Stimulated activated CD8-positive, alpha-beta memory T cell treated with anti-CD3 and anti-CD28 coated beads, Interleukin-7, amount 100 ng/mL, for 4 hours (primary cell): Measurements from ENCODE around the gene RHOJ.
"Not testable (repeated sequence)": the region's sequence is repeated elsewhere in the genome, so short reads cannot be mapped to it uniquely, and the experiment has no call there.

ENCODE experiments used
- DNase-seq, 2 donors: peaks; one replicate each; pipeline ENCODE4 v3.0.0-alpha.2; 2020; ENCODE audit warnings: low read depth in 2 of 2

RHOJ gene

GRCh38 chr14:63204407-63205043 lies at the start of gene RHOJ:
RHOJ (plus strand) TSS chr14:63204443; CDS start chr14:63204870, 427 bp downstream.
- no peak for DNase-seq

DNA sequence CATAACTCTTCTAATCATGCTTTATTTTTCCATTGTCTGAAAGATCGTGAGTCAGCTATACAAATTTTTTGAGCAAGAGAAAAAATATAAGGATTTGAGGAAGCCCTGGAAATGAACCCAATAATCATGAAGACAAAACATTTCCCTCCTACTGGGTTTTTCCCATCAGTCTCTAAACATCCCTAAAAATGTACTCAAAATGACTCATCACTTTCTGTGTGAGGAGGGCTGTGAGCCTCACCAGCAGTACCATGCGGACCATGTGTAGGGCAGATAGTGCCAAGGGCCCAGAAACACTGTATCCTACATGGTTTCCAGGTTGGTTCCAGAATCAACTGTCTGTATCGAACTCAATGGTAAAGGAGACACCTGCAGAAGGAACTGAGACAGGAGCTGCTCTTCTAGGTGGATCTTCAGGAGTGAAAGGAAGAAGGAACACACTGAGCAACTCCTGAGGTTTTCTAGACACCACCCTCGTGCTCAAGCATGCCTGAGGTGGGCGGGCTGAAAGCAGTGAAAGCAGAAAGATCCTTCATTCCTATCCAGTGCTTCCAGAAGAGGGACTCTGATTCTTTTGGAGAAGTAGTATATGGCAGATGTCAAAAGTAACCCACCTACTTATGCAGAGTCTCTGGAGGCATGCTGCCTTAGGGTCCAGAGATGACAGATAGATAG lies 48.6 kb upstream of the RHOJ start:
- DNase-seq, result no peak

GRCh38 chr14:63157195-63157594 lies 47.0 kb upstream of the RHOJ start:
- DNase-seq, result no peak

DNA sequence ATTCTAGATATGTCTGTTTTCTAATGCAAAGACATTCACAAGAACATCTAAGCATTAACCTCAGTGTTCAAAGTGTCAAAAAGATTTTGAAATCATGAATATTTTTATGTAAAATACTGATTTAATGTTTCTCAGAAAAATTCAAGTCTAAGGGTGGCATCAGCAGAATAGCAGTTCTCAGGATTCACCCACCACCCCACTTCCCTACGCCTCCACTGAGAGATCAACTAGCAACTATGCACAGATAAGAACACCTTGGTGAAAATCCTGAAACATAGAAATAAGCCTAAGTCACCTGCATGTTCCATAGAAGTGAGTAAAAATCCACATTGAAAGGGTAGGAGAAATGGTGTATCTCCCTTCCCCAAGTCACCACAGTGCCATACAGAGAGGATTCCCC lies 40.9 kb upstream of the RHOJ start:
- no peak for DNase-seq

DNA sequence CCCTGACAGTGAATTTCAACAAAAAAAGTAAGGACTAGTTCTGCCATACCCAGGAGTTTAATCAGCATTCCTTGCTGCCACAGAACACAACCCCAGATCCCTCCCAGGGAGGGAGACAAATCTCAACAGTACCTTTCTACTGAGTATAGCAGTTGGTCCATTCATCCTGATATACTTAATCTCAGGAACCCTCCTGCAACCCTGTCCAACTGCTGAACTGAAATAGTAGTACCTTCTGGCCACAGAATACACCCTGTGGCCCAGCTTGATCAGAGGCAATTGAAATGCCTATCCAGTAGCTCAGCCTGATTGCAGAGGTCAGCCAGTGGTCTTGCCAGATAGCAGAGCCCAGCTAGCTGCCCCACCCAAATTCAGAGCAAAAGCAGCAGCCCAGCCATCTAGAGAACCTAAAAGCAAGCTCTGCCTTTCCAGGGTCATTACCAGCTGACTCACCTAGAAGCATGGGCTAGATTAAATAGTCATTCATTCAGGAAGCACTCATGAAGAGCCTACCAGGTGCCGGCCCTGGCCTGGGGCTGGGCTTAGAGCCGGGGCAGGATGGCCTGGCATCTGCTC lies 40.0 kb upstream of the RHOJ start:
- DNase-seq, result no peak

GRCh38 chr14:63165267-63165666 lies 39.0 kb upstream of the RHOJ start:
- DNase-seq, result not testable (repeated sequence)

DNA sequence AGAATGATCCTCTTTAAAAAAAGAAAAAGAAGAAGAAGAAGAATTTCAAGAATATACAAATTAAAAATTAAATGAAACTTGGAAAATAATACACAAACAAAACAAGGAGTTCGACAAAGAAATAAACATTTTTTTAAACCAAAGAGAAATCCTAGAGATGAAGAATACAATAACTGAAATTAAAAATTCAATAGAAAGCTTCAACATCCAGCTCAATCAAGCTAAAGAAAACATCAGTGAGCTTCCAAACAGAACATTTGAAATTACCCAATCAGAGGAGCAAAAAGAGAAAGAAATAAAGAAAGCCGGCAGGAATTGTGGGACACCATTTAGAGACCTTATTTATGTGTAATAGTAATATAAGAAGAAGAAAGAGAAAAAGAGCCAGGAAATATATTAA lies 37.2 kb upstream of the RHOJ start:
- DNase-seq, result no peak

GRCh38 chr14:63174760-63175191 lies 29.5 kb upstream of the RHOJ start:
- DNase-seq, result no peak

DNA sequence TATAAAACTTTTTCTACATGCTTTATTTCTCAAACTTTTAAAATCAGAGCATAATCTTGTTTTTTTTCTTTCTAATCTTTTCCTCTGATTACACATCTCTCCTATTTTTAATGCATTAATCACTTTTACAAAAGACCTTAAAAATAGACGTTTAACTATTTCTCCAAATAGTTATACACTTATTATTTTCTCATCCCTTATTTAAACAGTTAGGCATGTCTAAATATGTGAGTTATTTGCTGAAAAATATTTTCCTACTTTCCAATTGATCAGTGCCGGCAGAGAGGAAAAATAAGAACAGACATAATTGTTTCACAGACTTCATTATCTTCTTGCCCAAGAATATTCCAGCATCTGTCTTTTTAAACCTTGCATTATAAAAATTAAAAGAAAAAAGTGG lies 28.7 kb upstream of the RHOJ start:
- no peak for DNase-seq

DNA sequence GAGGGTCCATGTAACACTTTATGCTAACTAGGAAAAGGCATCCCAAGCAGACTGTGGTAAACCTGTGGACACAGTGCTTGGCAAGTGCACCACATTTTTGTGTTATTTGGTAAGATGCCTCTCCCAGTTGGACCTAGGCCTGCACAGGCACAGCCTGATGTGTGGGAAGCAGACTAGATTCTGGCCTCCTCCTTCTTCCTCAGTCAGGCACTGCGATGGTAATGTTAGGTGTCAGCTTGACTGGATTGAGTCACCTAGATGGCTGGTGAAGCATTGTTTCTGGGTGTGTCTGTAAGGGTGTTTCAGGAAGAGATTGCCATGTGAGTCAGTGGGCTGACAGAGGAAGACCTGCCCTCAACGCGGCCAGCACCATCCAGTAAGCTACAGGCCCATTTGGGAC lies 25.3 kb upstream of the RHOJ start:
- no peak for DNase-seq

DNA sequence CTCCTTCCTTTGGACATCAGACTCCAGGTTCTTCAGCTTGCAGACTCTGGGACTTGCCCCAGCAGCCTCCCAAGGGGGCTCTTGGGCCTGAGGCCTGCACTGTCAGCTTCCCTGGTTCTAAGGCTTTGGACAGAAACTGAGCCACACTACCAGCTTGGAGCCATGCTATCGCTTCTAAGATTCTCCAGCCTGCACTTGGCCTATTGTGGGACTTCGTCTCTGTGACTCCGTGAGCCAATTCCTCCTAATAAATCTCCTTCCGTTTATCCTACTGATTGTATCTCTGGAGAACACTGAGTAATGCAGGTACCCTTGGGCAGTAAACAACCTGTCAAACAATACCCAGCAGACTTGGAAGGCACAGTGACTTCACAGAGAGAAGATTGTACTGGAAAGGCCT lies 24.9 kb upstream of the RHOJ start:
- no peak for DNase-seq

DNA sequence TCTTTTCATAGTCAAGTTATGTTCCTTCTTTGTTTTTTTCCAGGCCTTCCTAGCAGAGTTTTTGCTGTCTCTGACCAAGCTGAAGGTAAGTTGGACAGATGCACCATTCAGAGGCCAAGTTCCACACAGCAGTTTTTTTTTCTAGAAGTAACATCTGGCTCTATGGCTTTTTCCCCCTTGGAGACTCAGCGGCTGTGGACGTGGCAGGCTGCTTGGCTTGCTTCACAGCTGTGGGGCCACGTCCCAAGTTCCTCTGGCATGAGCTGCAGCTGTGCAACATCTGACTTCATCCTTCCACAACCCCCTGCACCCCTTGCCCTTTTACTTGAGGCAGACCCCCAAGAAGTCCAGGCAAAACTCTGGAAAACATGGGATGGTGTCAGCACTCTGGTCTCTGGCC lies 24.2 kb upstream of the RHOJ start:
- no peak for DNase-seq

DNA sequence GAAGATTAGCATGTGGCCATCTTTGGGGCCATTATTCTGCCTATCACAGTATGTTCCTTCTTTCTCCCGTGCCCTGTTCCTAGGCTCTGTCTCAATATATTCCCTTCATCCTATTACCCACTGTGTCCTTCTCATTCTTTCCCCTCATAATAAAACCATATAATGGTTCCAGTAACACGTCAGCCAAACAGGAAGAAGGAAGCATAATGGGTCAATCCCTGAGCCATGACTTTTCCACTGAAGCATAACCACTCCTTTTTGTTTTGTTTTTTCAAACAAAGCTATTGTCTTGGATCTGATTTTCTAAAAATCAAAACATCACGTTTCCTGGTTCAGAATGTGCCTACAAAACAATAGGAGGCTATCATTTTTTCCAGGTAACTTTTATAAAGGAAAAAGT lies 21.3 kb upstream of the RHOJ start:
- no peak for DNase-seq

DNA sequence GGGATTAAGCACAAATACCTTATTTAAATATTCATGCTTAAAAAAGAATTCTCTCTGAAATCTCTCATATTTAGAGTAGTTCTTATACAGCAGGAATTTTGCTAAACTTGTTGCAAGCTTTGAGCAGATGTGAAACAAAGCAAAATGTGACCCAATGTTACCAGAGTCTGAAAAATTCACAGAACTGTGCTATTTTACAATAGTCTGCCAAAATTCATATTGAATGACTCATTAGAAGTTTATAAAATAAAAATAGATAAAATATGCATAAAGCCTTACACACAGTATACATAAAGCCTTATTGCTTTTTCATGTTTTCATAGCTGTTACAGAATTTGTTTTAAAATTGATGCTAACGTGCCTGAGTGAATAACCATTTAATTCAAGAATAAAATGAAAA lies 17.8 kb upstream of the RHOJ start:
- no peak for DNase-seq

DNA sequence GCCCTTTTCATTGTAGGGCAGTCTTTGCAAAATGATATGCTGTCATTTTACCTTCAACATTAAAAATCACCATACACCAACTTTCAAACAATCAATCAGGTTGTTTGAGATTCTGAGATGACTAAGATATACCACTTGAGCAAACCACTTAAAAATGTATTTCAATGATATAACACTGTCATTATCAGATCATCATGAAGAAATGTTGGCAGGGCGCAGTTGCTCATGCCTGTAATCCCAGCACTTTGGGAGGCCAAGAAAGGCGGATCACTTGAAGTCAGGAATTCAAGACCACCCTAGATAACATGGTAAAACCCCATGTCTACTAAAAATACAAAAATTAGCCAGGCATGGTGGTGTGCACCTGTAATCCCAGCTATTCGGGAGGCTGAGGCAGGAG lies 13.0 kb upstream of the RHOJ start:
- no peak for DNase-seq

GRCh38 chr14:63192085-63192484 lies 12.2 kb upstream of the RHOJ start:
- no peak for DNase-seq

GRCh38 chr14:63193236-63193635 lies 11.0 kb upstream of the RHOJ start:
- DNase-seq, result no peak

DNA sequence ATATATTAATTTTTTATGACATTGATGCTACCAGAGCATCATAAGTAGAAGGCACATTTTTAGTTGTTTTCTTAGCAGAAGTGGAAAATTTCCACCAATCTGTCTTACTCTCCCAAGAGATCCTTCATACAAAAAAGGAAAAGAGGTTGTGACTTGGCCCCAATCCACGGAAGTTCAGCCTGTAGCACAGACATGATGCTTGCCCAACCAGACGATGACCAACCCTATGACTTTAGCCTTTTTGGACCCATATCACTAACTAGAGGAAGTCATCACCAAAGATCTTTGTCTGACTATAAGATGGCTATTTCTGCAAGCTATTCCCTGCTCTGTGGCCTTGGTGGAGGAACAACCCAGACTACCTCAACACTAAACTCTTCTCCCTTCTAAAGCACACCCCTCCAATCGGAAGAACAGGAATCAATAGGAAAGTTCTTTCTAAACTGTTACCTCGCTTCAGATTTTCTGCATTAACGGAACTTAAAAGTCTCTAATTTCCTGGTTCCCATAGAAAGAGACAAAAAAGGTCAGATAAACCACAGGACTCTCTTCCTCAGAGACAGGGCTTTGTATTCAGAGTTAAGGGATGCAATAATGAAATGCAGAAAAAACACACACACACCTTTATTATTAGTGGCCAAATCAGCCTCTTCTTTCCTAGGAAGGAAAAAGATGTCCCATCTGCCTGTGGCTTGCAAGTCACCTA lies 4.1 kb upstream of the RHOJ start:
- DNase-seq, result no peak

DNA sequence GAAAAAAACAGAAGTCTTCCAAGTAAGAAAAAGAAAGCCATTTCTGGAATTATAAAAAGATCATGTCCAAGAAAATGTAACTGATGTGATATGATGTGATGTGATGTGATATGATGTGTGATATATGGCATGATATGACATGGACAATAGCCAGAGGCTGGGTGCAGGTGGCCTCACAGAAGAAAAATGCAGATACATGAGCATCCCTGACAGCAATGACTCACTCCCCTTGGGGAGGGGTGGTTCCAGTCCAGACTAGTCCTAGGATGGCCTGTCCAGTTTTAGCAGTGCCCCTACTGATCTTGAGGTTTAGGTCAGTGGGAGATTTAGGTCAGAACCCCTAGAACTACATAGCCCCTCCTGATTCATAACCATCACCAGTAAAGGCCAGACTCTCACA lies 3.5 kb upstream of the RHOJ start:
- DNase-seq, result no peak

GRCh38 chr14:63203015-63203414 lies 1.2 kb upstream of the RHOJ start:
- no peak for DNase-seq

DNA sequence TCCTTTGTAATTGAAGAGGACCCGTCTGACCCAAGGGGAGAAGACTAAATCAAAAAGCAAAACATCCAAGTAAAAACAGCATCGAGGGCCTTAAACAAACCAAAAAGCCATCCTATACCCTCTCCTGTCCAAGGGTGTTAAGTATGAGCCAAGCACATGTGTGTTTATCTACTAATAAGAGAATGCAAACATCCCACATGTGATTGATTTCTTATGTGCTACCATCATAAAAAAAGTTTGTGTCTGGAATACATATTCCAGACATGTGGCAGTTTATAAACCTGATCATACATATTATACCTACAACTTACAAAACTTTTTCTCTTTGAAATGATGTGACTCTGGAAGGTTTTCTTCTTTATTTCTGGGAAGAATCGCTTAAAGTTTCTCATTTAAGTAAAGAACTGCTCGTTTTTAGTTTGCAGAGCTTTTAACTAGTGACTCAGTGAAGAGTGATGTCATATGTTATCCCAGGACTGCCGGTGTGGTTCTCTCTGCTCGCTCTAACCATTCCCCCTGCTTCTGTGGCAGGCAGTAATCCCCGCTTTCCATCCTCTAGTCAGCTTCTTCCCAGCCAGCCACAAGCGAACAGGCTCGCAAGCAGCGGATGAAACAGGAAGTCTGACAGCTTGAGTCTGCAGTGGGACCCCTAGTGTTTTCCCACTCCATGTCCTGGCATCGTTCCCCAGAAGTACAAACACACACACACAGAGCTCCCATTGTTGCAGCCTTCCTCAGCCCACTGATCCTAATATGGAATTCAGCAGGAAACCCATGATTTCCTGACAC lies 431 bp upstream of the RHOJ start:
- no peak for DNase-seq

DNA sequence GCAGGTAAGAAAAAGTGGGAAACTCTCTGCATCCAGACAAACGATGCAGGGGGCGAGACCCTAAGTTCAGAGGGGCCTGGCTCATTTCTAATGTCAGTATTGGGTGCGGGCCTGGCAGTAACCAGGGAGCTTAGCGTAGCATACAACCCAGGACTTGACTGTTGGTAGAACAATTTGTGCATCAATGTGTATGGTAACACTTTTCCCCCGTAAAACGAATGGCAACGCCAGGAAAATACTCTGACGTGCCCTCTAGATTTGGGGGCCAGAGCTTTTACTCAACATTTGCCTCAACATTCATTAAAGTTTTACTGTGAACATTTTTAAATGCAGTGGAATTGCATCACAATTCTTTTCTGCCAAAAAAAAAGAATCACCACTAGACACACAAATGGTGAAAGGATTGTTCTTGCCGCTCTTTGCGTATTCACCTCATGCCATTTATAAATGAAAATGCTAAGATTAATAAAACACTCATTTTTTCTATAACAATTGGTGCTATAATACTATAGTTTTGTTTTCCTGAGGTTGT lies 867 bp downstream of the RHOJ start:
- no peak for DNase-seq
